ENCODE data around the gene MBTPS1.

GRCh38 chr16:84119368-84119767 lies 2.6 kb upstream of the MBTPS1 start:
- TF ChIP-seq, protein P1, sequence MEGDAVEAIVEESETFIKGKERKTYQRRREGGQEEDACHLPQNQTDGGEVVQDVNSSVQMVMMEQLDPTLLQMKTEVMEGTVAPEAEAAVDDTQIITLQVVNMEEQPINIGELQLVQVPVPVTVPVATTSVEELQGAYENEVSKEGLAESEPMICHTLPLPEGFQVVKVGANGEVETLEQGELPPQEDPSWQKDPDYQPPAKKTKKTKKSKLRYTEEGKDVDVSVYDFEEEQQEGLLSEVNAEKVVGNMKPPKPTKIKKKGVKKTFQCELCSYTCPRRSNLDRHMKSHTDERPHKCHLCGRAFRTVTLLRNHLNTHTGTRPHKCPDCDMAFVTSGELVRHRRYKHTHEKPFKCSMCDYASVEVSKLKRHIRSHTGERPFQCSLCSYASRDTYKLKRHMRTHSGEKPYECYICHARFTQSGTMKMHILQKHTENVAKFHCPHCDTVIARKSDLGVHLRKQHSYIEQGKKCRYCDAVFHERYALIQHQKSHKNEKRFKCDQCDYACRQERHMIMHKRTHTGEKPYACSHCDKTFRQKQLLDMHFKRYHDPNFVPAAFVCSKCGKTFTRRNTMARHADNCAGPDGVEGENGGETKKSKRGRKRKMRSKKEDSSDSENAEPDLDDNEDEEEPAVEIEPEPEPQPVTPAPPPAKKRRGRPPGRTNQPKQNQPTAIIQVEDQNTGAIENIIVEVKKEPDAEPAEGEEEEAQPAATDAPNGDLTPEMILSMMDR (conservative IDR thresholded peaks at IDR 0.05 in 1 of 2, IDR thresholded peaks at IDR 0.05 in 1 of 2; ENCODE audit: low read depth in 1 of 2, low read length in 2 of 2) = no peak
- TF ChIP-seq EZH2 (IDR thresholded peaks at IDR 0.05; ENCODE audit: low read length, missing control alignments) = no peak

All from fibroblast of lung (primary cell).